ENCODE data around the gene ZSWIM5.

Gene ZSWIM5

DNA sequence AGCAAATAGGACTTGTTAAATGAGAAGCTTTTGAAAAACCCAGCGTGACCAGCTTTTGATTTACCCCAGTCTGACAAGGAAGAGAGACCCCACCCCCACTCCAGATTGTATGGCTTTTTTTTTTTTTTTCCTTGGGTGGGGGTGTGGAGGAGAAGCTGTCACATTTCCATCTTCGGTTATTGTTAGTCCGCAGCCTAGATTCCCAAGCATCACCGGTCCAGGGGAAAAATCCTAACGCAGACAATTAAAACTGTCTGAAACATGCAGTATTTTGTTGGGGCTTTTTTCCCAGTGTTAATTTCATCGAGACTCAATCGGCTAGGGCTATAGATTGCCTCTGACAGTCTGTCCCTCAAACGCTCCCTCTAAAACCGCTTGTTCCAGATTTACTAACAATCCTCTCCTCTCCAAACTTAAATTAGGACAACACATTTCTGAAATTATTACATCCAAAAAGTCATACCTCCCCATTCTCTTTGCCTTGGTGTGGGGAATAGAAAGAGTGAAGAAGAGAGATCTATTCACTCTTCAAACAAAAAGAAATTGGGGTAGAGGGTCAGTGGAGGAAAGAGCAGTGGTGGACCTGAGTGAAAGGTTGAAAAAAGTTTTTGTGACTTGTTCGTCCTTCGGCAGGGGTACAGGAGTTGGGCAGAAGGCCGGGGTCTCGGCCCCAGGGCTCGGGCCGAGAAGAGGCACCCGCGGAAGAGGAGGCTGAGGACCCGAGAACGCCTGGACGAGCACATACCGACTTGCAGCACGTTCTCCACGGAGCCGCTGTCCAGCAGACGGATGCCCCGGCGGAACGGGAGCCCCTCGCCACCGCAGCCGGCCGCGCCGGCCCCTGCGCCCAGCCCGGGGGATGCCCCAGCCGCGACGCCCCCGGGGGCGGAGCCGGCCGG is 1.1 kb downstream of the ZSWIM5 start:
- TF ChIP-seq, protein P1, sequence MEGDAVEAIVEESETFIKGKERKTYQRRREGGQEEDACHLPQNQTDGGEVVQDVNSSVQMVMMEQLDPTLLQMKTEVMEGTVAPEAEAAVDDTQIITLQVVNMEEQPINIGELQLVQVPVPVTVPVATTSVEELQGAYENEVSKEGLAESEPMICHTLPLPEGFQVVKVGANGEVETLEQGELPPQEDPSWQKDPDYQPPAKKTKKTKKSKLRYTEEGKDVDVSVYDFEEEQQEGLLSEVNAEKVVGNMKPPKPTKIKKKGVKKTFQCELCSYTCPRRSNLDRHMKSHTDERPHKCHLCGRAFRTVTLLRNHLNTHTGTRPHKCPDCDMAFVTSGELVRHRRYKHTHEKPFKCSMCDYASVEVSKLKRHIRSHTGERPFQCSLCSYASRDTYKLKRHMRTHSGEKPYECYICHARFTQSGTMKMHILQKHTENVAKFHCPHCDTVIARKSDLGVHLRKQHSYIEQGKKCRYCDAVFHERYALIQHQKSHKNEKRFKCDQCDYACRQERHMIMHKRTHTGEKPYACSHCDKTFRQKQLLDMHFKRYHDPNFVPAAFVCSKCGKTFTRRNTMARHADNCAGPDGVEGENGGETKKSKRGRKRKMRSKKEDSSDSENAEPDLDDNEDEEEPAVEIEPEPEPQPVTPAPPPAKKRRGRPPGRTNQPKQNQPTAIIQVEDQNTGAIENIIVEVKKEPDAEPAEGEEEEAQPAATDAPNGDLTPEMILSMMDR (IDR thresholded peaks at IDR 0.05; ENCODE audit: insufficient read depth, low read depth, low read length, missing control alignments): no peak
- peak; percentile 14 for DNase-seq (ENCODE audit: low read depth)

DNA sequence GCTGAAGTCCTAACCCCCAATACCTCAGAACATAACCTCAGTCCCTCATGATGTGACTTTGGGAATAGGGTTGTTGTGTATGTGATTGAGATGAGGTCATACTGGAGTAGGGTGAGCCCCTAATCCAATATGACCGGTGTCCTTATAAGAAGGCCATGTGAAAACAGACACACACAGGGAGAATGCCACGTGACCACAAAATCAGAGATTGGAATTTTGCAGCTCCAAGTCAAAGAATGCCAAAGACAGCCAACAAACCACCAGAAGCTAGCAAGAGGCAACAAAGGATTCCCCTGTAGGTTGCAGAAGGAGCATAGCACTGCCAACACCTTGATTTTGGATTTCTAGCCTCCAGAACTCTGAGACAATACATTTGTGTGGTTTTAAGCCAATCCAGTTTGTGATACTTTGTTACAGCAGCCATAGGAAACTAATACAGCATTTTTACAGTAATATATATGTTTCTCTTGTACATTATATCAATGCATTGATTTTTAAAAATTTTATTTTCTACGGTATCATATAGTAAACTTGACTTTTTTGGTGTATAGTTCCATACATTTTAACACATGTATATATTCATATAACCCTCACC is 5.4 kb downstream of the ZSWIM5 start:
- TF ChIP-seq, protein P1 (IDR thresholded peaks at IDR 0.05; ENCODE audit: insufficient read depth, low read depth, low read length, missing control alignments): no peak
- no peak overlapping the region for H3K4me3 ChIP-seq (ENCODE audit: low read depth, low read length)
- no peak for DNase-seq (ENCODE audit: low read depth)

More for the DNA sequence above, 1.1 kb downstream of the ZSWIM5 start:
- no peak overlapping the region for H3K4me3 ChIP-seq (ENCODE audit: low read depth, low read length)

DNA sequence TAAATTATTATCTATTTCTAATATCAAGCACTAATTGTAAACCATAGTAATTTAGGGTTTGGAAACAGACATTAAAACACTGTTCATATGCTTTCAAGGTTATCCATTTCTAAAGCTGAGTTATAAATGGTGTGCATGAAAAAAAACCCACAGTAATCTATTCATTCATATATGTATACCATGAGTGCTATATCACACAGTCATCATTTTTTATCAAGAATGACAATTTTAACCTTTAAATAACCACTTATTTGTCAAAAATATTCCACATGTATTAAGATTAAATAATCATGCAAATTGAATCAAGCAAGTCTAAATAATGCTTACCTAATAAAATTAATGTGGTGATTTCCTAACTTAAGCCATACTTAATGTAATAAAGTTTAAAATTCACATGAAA is 6.0 kb downstream of the ZSWIM5 start:
- TF ChIP-seq, protein P1 (IDR thresholded peaks at IDR 0.05; ENCODE audit: insufficient read depth, low read depth, low read length, missing control alignments): no peak
- DNase-seq (ENCODE audit: low read depth): no peak
- H3K4me3 ChIP-seq (ENCODE audit: low read depth, low read length): no peak overlapping the region

DNA sequence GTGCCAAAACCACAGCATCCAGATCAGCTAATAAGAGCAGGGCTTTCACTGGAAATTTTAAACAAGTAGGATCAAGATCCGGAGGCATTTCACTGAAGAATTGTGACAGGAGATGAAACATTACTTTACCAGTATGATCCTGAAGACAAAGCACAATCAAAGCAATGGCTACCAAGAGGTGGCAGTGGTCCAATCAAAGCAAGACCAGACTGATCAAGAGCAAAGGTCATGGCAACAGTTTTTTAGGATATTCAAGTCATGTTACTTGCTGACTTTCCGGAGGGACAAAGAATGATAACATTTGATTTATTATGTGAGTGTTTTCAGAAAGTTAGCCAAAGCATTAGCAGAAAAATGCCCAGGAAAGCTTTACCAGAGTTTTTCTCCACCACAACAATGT is 8.2 kb downstream of the ZSWIM5 start:
- DNase-seq (ENCODE audit: low read depth): no peak
- H3K4me3 ChIP-seq (ENCODE audit: low read depth, low read length): no peak overlapping the region
- TF ChIP-seq, protein P1 (IDR thresholded peaks at IDR 0.05; ENCODE audit: insufficient read depth, low read depth, low read length, missing control alignments): no peak

DNA sequence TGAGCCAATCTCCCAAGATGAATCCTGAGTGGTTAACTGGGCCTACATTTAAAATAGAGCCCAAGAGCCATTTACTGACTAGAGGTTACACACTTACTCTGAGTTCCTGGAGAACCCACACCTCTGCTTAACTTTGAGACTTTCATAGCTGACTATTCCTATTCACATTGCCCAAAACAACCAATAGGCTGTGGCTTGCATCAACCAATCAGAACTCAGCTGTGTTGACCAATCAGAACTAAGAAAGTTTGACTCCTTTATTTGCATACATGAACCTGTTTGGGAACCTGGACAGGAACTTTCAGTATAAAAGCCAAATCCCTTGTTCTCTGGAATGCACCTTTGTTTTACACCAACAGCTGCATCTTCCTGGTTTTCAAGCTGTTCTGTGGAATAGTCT is 9.5 kb downstream of the ZSWIM5 start:
- TF ChIP-seq, protein P1 (IDR thresholded peaks at IDR 0.05; ENCODE audit: insufficient read depth, low read depth, low read length, missing control alignments): no peak
- DNase-seq (ENCODE audit: low read depth): no peak
- H3K4me3 ChIP-seq (ENCODE audit: low read depth, low read length): no peak overlapping the region

DNA sequence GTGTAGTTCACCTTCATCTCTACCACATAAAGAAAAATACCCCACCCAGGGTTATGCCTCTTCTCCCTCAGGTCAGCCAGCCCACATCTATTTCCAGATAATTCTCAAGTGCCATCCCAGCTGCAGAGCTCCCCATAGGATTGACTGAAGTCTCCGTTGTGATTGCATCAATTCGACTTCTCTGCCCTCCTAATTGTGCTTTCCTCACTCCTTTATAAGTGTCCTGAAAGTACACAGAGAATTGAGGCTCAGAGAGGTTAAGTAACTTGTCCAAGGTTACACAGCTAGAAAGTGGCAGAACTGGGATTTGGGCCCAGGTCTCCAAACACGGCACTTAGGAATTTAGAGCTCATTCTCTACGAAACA is 15.0 kb downstream of the ZSWIM5 start:
- no peak for DNase-seq (ENCODE audit: low read depth)
- TF ChIP-seq, protein P1 (IDR thresholded peaks at IDR 0.05; ENCODE audit: insufficient read depth, low read depth, low read length, missing control alignments): no peak
- H3K4me3 ChIP-seq (ENCODE audit: low read depth, low read length): no peak overlapping the region
